ENCODE measurements around the gene LRG1. TPM values are rescaled to one million over a fixed set of nuclear protein-coding genes. Genes with fewer than 3 reads are reported as not detected.
A peak's percentile ranks its signal among the peaks of the same experiment; 100 is the strongest.

The LRG1 gene
- total and polyA plus RNA-seq, 2 of the 13 experiments (the other 11 are each of a cell fraction or from before 2014, with no cell fraction given), result 12.0 to 39.3 TPM

DNA sequence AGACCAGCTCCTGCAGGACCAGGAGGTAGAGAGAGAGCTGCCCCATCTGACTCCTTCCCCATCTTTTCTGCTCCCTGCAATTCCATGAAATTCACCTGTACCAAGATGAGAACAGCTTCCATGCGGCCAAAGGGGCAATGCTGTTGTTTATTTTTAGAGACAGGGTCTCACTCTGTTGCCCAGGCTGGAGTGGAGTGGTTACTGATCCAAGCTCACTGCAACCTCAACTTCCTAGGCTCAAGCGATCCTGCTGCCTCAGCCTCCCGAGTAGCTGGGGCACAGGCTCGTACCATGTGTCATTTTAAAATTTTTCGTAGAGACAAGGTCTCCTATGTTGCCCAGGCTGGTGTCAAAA is 18.0 kb downstream of the LRG1 start (continued):
- TF ChIP-seq, protein P1, sequence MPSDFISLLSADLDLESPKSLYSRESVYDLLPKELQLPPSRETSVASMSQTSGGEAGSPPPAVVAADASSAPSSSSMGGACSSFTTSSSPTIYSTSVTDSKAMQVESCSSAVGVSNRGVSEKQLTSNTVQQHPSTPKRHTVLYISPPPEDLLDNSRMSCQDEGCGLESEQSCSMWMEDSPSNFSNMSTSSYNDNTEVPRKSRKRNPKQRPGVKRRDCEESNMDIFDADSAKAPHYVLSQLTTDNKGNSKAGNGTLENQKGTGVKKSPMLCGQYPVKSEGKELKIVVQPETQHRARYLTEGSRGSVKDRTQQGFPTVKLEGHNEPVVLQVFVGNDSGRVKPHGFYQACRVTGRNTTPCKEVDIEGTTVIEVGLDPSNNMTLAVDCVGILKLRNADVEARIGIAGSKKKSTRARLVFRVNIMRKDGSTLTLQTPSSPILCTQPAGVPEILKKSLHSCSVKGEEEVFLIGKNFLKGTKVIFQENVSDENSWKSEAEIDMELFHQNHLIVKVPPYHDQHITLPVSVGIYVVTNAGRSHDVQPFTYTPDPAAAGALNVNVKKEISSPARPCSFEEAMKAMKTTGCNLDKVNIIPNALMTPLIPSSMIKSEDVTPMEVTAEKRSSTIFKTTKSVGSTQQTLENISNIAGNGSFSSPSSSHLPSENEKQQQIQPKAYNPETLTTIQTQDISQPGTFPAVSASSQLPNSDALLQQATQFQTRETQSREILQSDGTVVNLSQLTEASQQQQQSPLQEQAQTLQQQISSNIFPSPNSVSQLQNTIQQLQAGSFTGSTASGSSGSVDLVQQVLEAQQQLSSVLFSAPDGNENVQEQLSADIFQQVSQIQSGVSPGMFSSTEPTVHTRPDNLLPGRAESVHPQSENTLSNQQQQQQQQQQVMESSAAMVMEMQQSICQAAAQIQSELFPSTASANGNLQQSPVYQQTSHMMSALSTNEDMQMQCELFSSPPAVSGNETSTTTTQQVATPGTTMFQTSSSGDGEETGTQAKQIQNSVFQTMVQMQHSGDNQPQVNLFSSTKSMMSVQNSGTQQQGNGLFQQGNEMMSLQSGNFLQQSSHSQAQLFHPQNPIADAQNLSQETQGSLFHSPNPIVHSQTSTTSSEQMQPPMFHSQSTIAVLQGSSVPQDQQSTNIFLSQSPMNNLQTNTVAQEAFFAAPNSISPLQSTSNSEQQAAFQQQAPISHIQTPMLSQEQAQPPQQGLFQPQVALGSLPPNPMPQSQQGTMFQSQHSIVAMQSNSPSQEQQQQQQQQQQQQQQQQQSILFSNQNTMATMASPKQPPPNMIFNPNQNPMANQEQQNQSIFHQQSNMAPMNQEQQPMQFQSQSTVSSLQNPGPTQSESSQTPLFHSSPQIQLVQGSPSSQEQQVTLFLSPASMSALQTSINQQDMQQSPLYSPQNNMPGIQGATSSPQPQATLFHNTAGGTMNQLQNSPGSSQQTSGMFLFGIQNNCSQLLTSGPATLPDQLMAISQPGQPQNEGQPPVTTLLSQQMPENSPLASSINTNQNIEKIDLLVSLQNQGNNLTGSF (CRISPR knock-in tag; IDR thresholded peaks at IDR 0.05), result no peak
- no peak for TF ChIP-seq ZNF879 (CRISPR knock-in tag; IDR thresholded peaks at IDR 0.05)
- TF ChIP-seq ZNF891 (CRISPR knock-in tag; IDR thresholded peaks at IDR 0.05), result no peak
- TF ChIP-seq SMYD3 (CRISPR knock-in tag; IDR thresholded peaks at IDR 0.05), result no peak
- TF ChIP-seq ZNF292 (CRISPR knock-in tag; IDR thresholded peaks at IDR 0.05; ENCODE audit: borderline replicate concordance, low read depth), result no peak
- no peak for TF ChIP-seq NFRKB (IDR thresholded peaks at IDR 0.05)
- no peak for TF ChIP-seq CCAR2 (optimal IDR thresholded peaks at IDR 0.05; ENCODE audit: low read depth, low read length)
- TF ChIP-seq ZNF121 (CRISPR knock-in tag; IDR thresholded peaks at IDR 0.05), result peak; percentile 90
- no peak for TF ChIP-seq ZSCAN12 (CRISPR knock-in tag; IDR thresholded peaks at IDR 0.05)
- no peak for TF ChIP-seq MXI1 (IDR thresholded peaks at IDR 0.05; ENCODE audit: borderline replicate concordance, low read depth, low read length)
- no peak for TF ChIP-seq PCBP1 (IDR thresholded peaks at IDR 0.05; ENCODE audit: borderline replicate concordance, low read depth, low read length)
- TF ChIP-seq ZNF441 (CRISPR knock-in tag; IDR thresholded peaks at IDR 0.05; ENCODE audit: borderline replicate concordance), result no peak
- TF ChIP-seq, protein P2, sequence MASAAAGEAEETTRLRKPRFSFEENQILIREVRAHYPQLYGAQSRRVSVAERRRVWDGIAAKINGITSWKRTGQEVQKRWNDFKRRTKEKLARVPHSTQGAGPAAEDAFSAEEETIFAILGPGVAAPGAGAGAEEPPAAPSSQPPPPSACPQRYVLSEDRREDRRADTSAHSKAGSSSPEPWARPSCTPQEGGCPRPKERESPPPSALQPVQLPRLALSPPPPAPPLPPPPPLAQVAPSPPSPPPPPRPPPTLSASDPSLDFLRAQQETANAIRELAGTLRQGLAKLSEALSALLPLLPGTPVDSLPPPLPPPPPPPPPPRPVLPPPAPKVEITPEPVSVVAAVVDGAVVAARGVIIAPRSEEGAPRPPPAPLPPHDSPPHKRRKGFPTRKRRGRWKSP (CRISPR knock-in tag; IDR thresholded peaks at IDR 0.05), result no peak
- TF ChIP-seq GPN1 (CRISPR knock-in tag; IDR thresholded peaks at IDR 0.05; ENCODE audit: borderline replicate concordance), result no peak
- TF ChIP-seq, protein P3, sequence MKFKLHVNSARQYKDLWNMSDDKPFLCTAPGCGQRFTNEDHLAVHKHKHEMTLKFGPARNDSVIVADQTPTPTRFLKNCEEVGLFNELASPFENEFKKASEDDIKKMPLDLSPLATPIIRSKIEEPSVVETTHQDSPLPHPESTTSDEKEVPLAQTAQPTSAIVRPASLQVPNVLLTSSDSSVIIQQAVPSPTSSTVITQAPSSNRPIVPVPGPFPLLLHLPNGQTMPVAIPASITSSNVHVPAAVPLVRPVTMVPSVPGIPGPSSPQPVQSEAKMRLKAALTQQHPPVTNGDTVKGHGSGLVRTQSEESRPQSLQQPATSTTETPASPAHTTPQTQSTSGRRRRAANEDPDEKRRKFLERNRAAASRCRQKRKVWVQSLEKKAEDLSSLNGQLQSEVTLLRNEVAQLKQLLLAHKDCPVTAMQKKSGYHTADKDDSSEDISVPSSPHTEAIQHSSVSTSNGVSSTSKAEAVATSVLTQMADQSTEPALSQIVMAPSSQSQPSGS (CRISPR knock-in tag; IDR thresholded peaks at IDR 0.05), result no peak
- TF ChIP-seq ARID2 (CRISPR knock-in tag; IDR thresholded peaks at IDR 0.05; ENCODE audit: borderline replicate concordance), result no peak
- TF ChIP-seq ZNF256 (CRISPR knock-in tag; conservative IDR thresholded peaks at IDR 0.05), result no peak
- TF ChIP-seq ZNF644 (CRISPR knock-in tag; IDR thresholded peaks at IDR 0.05; ENCODE audit: low read depth), result no peak
- TF ChIP-seq PHF21A (CRISPR knock-in tag; IDR thresholded peaks at IDR 0.05), result 0 out of 2 replicates have a peak, but pooled peaks have one; percentile 8
- no peak for TF ChIP-seq RFXAP (CRISPR knock-in tag; IDR thresholded peaks at IDR 0.05; ENCODE audit: borderline replicate concordance)
- TF ChIP-seq ZNF7 (CRISPR knock-in tag; IDR thresholded peaks at IDR 0.05), result no peak
- TF ChIP-seq RNF2 (conservative IDR thresholded peaks at IDR 0.05; ENCODE audit: low read depth), result no peak
- TF ChIP-seq, protein P4, sequence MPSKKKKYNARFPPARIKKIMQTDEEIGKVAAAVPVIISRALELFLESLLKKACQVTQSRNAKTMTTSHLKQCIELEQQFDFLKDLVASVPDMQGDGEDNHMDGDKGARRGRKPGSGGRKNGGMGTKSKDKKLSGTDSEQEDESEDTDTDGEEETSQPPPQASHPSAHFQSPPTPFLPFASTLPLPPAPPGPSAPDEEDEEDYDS (CRISPR knock-in tag; IDR thresholded peaks at IDR 0.05), result no peak
- no peak for TF ChIP-seq NFYC (CRISPR knock-in tag; IDR thresholded peaks at IDR 0.05)
- no peak for TF ChIP-seq NCOR1 (IDR thresholded peaks at IDR 0.05; ENCODE audit: borderline replicate concordance, low read length)
- TF ChIP-seq RAD21 (CRISPR knock-in tag; IDR thresholded peaks at IDR 0.05), result no peak
- TF ChIP-seq ZNF343 (CRISPR knock-in tag; IDR thresholded peaks at IDR 0.05), result no peak
